Gastroesophageal sphincter (tissue), 3 donors: ENCODE results near the gene PHLDA2.

Source experiments
- CTCF ChIP-seq, 4 experiments: fragments of 200-600 bp in 2 of 4; fragments of 450-650 bp in 2 of 4; sonication (generic) in 1 of 4; IDR thresholded peaks; one replicate each; pipeline ENCODE4 v1.5.1; 2017 to 2019; ENCODE audit warnings: antibody characterized with exemption in 4 of 4, mild to moderate bottlenecking in 2 of 4, moderate library complexity in 2 of 4
- POLR2A ChIP-seq, 2 donors: fragments of 450-650 bp; IDR thresholded peaks; one replicate each; pipeline ENCODE4 v1.6.1; 2017; ENCODE audit warnings: antibody characterized with exemption in 2 of 2, mild to moderate bottlenecking in 2 of 2, moderate library complexity in 1 of 2
- POLR2AphosphoS5 ChIP-seq: sonication (generic); formaldehyde crosslinking; IDR thresholded peaks from one replicate; pipeline ENCODE4 v1.6.1; 2017; ENCODE audit warnings: antibody characterized with exemption

GRCh38 chr11:2892967-2893528 lies 36.2 kb downstream of the PHLDA2 start:
- TF ChIP-seq POLR2AphosphoS5 (no peak), CTCF (IDR thresholded peaks at IDR 0.05) (no peak), POLR2A (IDR thresholded peaks at IDR 0.05) (no peak)
